IMR-90 (cell line): ENCODE data around the gene MYO5A.

Source experiments
- RCOR1 ChIP-seq: IDR thresholded peaks from 2 replicates; pipeline ENCODE4 v1.6.1; 2012; ENCODE audit warnings: mild to moderate bottlenecking, low read length, improper control_type of control experiment; ENCODE audit not compliant: insufficient replicate concordance
- TF ChIP-seq, protein P1 (sequence below): conservative IDR thresholded peaks from 2 replicates; pipeline ENCODE4 v1.5.1; 2012; ENCODE audit warnings: mild to moderate bottlenecking, low read depth, low read length, improper control_type of control experiment

DNA sequence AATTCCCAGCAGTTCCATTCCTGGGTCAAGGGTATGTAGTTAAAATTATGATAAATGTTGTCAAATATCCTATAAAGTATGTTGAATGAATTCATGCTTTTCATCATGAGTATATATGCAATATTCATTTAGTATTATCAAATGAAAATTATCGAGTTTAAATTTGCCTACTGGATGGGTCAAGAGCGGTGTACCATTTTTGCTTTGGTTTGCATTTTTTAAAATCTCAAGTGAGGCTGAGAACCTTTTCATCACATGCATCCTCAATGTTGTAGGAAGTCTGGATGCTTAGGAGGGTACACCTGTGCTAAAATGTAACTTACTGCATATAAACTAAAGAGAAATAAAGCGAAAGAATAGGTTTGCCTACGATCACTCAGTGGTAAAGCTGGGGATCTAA, 137.6 kb downstream of the MYO5A start:
- TF ChIP-seq, protein P1, sequence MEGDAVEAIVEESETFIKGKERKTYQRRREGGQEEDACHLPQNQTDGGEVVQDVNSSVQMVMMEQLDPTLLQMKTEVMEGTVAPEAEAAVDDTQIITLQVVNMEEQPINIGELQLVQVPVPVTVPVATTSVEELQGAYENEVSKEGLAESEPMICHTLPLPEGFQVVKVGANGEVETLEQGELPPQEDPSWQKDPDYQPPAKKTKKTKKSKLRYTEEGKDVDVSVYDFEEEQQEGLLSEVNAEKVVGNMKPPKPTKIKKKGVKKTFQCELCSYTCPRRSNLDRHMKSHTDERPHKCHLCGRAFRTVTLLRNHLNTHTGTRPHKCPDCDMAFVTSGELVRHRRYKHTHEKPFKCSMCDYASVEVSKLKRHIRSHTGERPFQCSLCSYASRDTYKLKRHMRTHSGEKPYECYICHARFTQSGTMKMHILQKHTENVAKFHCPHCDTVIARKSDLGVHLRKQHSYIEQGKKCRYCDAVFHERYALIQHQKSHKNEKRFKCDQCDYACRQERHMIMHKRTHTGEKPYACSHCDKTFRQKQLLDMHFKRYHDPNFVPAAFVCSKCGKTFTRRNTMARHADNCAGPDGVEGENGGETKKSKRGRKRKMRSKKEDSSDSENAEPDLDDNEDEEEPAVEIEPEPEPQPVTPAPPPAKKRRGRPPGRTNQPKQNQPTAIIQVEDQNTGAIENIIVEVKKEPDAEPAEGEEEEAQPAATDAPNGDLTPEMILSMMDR = no peak
- TF ChIP-seq RCOR1 = no peak
